NCI-H1436 treated with DMSO at 0.1 percent for 48 hours (cell line): ENCODE results near the gene NPAS3.
A peak's percentile ranks its signal among the peaks of the same experiment; 100 is the strongest.

ENCODE experiments used
- DNase-seq: peaks from one replicate; lab custom pipeline; 2025; lab: John Stamatoyannopoulos, UW

The NPAS3 gene

GRCh38 chr14:33836900-33837577 is 898.4 kb downstream of the NPAS3 start:
- no peak for DNase-seq

GRCh38 chr14:33837943-33838683 is 899.4 kb downstream of the NPAS3 start:
- DNase-seq = no peak

DNA sequence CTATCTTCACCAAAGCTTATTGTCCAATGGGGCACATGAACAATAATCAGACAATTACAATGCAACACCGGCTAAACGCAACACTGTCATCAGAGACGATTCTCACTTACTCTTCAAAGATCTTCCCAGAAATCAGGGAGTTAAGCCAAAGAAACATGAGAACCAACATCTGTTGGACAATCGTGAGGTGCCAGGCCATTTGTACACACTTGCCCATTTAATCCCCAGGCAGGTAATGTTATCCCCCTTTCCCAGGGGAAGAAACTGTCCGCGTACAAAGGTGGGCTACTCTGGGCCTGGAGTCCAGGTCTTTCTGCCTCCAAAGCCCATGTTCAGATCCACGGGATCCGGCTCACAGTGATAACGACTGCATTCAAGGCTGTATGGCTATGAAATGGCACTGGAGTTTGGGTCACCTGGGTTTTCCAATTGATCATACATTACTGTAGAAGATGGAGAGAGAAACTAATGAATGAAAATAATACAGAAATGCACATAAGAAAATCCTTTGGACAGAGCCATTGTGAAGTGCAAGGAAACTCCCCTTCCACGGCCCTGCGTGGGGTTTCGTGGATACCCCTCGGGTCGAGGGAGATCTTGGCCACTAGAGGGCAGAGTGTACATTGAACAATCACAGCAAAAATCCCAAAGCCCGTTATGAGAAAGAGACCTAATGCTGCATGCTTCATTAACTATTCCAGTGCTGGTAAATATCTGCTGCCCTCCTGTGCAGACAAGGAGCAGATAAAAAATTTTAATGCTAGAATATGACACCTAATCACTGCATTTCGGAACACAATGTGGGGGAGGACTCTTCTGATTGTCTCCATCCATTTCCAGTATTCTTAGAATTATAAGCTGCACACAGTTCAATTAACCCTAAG is 900.8 kb downstream of the NPAS3 start:
- DNase-seq = no peak

DNA sequence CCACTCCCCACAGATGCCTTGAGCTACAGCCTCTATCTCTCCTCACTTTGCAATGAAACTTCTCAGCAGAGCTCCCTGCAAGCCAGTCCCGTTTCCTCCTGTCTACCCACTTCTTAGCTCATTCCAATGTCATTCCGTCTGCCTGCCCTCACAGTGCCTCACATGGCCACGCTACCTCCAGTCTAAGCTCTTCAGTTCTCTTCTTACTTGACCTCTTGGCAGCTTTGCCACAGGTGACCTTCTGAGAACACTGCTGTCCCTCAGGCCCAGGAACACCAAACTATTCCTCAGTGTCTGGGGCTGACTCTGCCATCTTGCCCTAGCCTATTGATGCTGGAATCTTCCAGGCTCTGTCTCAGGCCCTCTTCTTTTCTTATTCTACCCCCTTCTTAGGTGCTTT is 902.1 kb downstream of the NPAS3 start:
- DNase-seq = no peak

GRCh38 chr14:33842299-33842698 is 903.6 kb downstream of the NPAS3 start:
- DNase-seq = no peak

DNA sequence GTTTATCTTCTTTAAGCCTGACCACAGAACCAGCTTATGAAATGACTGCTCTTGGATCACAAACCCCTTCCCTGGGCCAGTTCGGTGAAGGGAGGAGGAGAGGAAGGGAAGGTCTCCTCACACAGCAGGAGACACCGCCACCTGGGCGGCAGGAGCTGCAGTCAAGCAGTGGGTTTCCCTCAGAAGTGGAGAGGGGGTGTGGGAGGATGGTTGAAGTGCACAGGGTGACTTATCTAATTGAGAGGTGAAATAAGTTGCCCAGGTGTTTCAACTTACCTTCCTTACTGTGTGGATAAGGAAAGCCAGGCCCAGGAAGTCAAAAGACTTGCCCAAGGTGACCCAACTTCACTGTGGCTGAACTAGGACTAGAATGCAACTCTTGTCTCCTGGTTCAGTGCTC is 905.4 kb downstream of the NPAS3 start:
- DNase-seq = no peak

- no peak for DNase-seq
These were observed 907.6 kb downstream of the NPAS3 start for GRCh38 chr14:33846100-33846824.

- DNase-seq = no peak
These were observed 908.4 kb downstream of the NPAS3 start for GRCh38 chr14:33847066-33847465.

- DNase-seq = no peak
These were observed 909.3 kb downstream of the NPAS3 start for GRCh38 chr14:33848009-33848408.

DNA sequence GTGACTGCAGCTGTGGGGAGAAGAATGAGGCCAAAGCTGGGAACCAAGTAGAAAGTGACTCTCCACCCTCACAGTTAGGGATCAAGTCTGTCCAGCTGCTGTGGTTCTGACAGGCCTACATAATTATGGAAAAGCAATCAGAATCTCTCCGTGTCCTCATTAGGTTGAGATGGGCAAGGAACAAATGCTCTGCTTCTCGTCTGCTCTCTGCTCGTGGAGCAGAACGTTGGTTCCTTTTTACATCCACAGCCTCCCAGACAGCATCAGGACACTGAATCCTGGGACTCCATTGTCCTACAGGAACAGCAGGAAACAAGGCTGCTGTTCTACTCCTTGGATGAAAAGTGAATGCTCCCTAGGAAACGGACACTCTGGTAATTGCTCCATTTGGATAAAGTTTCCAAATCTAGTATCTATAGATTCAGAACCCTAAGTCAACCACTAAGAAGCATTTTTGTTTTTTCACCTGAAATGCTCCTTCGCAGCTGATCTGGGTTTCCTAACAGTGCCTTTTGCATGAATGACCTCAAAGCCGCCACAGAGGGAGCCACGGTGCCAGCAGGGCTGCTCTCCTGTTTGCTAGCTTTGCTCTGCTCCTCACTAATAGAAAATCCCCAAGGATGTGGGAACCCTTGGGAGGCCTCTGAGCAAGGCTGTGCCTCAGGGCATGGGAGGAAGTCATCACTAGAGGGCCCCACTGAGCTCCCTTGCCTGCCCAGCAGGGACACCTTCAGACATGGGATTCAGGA is 910.2 kb downstream of the NPAS3 start:
- DNase-seq = peak; percentile 58

DNA sequence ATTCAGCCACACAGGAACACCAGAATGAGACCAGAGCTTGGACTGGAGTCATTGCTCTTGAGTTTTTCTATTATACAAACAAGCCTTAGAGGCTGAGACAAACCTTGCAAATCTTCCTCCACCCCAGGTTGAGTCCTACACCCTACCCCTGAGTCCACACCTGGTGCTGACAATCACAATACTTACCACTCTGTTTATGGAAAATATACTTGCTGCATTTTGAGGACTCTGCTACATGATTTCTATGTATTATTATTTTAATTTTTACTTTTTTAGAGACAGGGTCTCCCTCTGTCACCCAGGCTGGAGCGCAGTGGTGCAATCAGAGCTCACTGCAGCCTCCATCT is 910.7 kb downstream of the NPAS3 start:
- no peak for DNase-seq

GRCh38 chr14:33850826-33851225 is 912.1 kb downstream of the NPAS3 start:
- no peak for DNase-seq

GRCh38 chr14:33851366-33851765 is 912.7 kb downstream of the NPAS3 start:
- no peak for DNase-seq

DNA sequence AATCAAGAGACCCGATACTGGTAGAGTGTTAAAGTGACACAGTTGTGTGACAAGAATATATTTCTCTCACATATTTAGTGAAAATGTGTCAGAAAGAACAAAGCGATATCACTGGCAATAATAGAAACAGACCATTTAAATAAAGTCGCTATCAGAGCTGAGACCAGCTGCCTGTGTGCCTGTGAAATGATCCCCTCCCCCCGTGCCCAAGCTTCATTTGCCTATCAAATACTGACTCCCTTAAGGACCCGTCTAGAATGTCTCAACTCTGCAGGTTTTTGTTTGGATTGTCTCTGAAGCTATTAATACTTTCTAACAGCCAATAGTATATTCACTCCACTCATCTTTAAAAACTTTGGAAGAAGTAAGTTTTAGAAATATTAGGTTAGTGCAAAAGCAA is 913.3 kb downstream of the NPAS3 start:
- DNase-seq = no peak
